ENCODE measurements around the gene MYH9.
A peak's percentile ranks its signal among the peaks of the same experiment; 100 is the strongest.
"Not testable (repeated sequence)": the region's sequence is repeated elsewhere in the genome, so short reads cannot be mapped to it uniquely, and the experiment has no call there.

Gene MYH9

DNA sequence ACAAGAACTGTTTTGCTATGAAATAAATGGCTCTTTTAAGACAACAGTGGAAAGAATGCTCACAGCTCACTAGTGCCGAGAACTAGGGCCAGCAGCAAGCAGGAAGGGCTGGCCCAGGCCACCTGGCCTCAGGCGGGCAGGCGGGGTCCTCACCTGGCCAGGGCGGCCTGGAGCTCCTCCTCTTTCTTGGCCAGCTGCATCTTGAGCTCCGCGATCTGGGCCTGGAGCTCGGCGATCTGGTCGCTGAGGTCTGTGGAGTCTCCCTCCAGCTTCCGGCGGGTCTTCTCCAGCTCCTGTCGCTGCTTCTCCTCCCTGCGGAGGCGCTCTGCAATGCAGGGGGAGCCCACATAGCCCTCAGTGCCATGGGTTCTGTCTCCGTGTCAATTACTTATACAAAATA is 91.1 kb downstream of the MYH9 start:
- no peak for DNase-seq (ENCODE audit: low read depth in 1 of 2, low spot score in 1 of 2)

DNA sequence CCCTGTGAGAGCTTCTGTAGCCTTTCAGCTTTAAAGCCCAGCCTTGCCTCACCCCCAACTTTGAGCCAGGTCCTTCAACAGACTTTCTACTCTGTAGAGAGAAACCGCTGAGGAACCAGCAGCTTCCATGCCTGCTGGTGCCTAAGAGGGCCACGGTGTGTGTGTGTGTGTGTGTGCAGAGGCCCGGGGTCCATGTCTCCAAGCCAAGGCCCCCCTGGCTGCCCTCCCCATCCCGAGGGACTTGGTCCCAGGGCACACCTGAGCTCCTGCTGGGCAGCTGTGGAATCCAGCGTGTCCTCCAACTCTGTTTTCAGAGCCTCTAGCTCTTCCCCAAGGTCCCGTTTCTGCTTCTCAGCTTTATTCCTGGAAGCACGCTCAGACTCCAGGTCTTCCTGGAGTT is 92.5 kb downstream of the MYH9 start:
- DNase-seq (ENCODE audit: low read depth in 1 of 2, low spot score in 1 of 2), result no peak

DNA sequence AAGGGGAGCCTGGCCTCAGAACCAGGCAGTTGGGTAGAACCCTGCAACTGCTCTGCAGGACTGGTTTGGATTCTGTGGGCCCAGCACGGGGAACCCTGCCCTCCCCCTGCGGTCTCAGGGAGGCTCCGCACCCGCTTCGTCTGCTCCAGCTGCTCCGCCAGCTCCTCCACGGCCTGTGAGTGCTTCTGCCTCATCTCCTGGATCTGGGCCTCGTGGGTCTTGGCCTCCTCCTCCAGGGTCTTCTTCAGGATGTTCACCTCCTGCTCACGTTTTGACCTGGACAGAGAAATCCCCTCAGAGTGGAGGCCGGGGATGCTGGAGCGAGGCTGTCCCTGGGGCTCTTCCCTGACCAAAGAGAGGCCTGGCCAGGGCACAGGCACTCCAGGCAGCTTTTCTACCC is 93.0 kb downstream of the MYH9 start:
- DNase-seq (ENCODE audit: low read depth in 1 of 2, low spot score in 1 of 2), result no peak

DNA sequence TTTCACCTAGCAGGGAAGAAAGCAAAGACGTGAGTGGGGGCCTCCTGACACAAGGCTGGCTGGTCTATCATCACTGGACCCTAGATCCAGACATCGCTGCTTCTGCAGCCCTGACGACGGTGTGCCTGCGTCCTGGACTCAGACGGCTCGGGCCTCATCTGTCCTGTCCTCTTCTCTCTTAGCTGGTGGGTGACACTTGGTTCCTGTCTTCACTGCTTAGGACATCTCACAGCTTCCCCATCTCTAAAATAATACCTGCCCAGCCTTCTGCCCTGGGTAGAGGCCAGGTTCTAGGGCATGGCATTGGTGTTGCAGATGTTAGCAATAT is 93.5 kb downstream of the MYH9 start:
- DNase-seq (ENCODE audit: low read depth in 1 of 2, low spot score in 1 of 2), result no peak

DNA sequence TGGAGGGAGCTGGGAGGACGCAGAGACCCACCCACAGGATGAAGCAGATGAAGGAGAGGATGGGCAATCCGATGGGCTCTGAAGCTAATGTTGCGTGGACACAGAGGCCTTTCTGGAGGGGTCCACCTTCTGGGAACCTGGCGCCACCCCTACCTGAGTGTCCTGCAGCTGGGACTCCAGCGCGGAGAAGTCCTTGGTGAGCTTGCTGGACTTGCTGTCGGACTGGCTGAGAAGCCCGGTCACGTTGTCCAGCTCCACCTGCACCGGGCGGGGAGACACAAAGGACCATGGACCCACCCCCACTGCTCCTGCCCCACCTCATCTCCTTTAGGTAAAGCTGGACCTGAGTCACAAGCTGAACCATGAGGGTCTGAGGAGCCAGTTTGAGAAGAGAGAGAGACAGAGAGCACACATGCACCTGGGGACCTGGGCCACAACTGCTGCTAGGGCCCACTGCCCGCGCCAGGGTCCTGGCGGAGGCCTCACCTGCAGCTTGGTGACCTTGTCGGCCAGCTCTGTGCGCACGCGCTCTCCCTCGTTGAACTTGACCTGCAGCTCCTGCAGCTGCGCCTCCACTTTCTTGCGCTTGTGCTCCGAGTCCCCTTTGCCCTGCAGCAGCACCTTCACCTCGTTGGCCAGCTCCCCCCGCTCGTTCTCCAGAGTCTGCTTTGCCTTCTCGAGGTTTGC is 94.0 kb downstream of the MYH9 start:
- DNase-seq (ENCODE audit: low read depth in 1 of 2, low spot score in 1 of 2), result no peak

DNA sequence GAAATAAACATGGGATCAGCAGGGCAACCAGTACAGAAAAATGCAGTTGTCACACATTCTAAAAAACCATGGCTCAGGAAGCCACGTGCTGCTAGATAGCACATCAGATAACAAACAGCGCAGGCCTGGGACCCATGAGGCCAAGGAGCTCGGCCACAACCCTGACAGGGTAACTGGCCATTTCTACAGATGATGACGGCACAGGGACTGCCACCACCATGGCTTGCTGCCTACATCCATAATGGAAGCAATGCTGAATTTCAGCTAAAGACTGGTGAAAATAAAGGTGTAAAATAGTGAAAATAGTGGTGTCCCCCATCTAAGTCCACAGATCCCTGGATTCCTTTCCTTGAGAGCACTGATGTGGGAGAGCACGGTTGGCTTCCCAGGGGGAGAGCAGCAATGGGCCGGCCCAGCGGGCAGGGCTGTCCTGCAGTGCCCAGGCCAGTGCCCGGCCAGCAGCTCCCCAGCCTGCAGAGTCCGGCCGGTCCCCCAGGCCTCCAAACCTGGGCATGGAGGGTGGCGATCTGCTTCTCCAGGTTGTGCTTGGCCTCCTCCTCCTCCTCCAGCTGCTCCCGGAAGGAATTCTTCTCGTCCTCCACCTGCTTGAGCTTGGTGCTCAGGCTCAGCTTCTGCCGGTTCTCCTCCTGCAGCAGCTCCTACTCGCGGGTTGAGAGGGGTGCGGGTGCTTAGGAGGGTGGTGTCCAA is 94.8 kb downstream of the MYH9 start:
- DNase-seq (ENCODE audit: low read depth in 1 of 2, low spot score in 1 of 2), result no peak

DNA sequence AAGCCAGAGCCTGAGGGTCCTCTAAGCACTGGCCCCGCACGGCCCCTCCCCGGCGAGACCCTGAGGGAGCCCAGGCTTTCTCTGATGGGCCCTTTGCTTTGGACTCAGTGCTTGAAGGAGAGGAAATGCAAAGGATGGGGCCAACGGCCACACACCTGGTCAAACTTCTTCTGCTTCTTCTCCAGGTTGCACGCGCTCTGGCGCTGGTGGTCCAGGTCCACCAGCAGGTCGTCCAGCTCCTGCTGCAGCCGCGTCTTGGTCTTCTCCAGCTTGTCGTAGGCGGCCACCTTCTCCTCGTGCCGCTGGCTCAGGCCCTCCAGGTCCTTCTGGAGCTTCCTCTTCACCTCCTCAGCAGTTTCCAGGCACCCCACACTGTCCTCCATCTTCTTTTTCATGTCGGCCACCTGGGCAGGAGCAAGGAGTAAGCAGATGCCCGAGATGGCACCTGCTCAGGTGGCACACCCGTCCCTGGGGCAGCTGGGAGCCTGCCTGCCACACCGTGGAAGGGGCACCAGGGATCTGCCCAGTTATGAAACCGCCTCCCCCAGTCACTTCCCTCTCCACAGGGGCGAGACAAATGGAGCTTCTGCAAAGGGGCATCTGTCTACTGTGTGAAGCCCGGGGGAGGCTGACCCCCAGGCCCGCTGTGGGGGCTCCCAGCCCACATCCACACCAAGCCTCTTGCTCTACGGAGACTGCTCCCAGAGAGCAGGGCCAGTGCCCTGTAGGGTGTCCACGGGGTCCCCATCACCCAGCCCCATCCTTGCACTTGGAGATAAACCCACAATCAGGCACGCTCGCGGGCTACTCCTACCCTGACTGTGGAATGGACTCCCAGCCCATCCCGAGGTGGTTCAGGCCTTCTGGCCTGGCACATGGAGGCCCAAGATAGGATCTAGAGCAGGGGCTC is 95.7 kb downstream of the MYH9 start:
- DNase-seq (ENCODE audit: low read depth in 1 of 2, low spot score in 1 of 2), result no peak

DNA sequence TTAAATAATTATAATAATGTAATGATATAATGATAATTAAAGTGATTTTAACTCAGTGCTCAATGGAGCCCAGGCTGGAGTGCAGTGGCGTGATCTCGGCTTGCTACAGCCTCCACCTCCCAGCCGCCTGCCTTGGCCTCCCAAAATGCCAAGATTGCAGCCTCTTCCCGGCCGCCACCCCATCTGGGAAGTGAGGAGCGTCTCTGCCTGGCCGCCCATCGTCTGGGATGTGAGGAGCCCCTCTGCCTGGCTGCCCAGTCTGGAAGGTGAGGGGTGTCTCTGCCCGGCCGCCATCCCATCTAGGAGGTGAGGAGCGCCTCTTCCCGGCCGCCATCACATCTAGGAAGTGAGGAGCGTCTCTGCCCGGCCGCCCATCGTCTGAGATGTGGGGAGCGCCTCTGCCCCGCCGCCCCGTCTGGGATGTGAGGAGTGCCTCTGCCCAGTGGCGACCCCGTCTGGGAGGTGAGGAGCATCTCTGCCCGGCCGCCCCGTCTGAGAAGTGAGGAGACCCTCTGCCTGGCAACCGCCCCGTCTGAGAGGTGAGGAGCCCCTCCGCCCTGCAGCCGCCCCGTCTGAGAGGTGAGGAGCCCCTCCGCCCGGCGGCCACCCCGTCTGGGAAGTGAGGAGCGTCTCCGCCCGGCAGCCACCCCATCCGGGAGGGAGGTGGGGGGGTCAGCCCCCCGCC is 97.2 kb downstream of the MYH9 start:
- DNase-seq (ENCODE audit: low read depth in 1 of 2, low spot score in 1 of 2), result not testable (repeated sequence)

DNA sequence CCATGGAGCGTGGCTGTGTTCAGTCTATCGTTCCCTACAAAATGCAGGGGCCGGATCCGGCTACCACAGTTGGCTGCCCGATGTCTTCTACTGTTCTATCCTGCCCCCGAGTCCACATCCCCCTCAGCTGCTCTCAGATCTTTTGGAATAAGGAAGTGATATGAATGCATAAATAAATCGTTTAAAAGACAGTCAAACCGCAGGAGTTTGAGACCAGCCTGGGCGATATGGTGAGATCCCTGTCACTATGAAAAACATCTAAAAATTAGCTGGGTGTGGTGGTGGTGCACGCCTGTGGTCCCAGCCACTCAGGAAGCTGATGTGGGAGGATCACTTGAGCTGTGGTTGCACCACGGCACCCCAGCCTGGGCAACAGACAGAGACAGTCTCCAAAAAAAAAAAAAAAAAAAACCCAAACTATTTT is 97.8 kb downstream of the MYH9 start:
- not testable (repeated sequence) for DNase-seq (ENCODE audit: low read depth in 1 of 2, low spot score in 1 of 2)

DNA sequence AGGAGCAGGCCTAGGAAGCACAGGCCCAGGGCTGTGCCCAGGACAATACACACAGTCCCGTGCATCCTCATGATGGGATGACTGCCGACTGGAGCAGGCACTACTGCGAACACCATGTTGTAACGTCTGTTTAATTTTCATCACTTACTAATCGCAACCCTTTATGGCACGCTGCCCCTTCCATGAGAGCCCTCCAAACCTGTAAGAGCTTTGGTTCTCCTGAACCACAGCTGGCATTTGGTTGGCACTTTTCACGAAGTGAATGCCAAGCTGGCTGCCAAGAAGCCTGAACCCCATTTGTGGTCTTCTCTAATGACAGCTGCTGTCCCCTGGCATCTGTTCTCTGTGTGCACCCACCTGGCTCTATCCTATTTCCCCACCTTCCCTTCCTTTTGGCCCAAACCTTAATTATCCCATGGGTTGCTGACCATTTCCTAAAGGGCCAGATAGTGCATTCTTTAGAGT is 98.3 kb downstream of the MYH9 start:
- DNase-seq (ENCODE audit: low read depth in 1 of 2, low spot score in 1 of 2), result no peak

DNA sequence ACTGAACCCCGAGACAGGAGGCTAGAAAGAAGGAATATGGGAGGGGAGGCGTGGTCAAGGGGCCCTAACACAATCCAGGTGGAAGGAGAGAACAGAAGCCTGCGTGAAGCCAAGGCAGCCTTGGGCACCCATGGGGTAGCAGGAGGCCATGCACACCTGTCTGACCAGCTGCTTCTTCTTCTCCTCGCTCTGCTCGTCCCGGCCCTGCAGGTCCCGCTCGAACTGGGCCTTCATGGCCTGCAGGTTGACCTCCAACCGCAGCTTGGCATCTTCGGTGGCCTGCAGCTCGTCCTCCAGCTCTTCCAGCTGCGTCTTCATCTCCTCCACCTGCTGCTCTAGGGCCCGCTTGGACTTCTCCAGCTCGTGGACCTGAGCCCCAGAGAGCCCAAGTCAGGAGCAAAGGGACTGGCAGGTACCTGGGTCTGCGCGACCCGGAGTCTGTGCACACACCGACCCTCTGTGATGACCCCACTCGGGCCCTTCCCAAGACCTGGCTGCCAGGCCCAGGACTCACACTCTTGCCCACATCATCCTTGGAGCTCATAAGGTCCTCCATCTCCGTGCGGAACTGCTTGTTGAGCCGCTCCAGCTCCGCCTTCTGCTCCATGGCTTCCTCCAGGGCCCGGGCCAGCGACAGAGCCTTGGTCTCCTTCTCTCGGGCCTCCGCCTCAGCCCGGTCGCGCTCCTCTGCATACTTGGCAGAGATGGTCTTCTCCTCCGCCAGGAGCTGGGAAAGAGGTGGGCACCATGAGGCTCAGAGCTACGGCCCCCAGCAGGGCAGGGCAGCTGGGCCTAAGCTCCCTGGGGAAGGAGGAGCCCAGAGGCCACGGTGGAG is 99.0 kb downstream of the MYH9 start:
- DNase-seq (ENCODE audit: low read depth in 1 of 2, low spot score in 1 of 2), result no peak

DNA sequence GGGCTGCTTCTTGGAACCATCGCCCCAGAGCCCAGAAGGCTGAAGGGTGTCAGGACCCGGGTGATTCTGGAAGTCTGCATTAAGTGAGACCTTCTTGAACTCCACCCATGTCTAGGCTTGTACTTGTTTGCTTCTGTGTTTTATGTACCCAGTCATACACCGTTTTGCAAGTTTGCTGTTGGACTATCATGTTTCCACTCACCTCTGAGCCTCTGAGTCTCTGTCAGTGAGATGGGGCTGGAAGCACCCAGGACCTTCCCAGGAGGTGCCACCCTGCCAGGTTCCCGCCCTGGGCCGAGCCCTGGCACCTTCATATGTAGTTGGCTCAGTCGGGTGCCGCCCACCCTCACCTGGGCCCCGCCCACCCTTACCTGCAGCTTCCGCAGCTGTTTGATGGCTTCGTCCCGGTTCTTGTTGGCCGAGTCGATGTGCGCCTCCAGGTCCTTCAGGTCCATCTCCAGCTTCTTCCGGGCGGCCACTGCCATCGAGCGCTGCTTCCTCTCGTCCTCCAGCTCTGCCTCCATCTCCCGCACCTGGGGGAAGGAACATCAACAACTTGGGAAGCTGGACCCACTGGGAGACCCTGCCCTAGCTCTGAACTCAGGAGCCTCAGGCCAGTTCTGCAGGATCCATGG is 99.8 kb downstream of the MYH9 start:
- no peak for DNase-seq (ENCODE audit: low read depth in 1 of 2, low spot score in 1 of 2)

DNA sequence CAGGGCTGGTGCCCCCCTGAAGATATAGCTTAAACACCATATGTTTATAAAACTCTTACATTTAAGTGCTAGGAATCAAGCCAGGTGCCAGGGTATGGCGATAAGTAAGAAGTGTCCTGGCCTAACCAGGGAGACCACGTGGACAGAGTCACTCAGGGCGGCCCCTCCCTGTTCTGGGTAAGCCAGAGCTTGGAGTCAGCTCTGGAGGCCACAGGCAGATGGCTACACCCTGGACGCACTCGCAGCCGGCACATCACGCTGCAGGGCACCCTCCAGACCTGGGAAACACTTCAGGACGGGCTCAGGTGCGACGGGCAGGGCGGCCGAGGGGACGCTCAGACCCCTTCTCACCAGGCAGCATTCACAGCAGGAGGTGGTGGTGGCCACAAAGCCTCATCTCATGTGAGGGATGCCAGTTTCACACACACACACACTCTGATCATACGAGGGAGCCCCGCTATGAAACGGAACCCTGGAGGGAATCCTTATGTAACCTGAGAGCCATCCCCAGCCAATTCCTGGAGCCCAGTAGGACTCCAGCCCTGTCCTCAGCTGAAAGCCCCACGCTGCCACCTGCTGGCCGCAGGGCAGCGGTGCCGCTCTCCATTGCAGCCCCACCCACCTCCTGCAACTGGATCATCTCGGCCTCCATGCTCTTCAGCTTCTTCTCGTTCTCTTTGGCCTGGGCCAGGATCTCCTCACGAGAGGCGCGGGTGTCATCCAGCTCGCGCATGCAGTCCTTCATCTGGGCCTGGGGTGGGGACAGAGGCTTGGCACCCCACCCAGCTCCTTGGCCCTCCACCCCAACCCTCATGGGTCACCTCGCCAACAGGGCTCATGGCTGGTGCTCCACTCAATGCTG is 101.4 kb downstream of the MYH9 start:
- DNase-seq (ENCODE audit: low read depth in 1 of 2, low spot score in 1 of 2), result peak in 1 of 2 donors; percentile 35

DNA sequence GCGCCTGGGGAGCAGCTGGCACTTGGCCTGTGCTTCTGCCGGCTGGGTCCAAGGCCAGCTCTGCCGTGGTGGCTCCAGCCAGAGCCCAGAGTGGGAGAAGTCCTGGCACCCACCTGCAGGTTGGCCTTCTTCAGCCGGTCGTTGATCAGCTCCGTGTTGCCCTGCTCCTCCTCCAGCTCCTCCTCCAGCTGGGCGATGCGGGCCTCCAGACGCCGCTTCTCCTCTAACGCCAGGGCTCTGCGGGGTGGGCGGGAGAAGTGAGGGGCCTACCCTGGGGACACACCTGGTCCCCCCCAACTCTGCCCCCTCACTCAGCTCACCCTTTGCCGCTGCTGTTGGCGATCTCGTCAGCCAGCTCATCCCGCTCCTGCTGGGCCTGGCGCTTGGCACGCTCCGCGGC is 102.2 kb downstream of the MYH9 start:
- no peak for DNase-seq (ENCODE audit: low read depth in 1 of 2, low spot score in 1 of 2)

DNA sequence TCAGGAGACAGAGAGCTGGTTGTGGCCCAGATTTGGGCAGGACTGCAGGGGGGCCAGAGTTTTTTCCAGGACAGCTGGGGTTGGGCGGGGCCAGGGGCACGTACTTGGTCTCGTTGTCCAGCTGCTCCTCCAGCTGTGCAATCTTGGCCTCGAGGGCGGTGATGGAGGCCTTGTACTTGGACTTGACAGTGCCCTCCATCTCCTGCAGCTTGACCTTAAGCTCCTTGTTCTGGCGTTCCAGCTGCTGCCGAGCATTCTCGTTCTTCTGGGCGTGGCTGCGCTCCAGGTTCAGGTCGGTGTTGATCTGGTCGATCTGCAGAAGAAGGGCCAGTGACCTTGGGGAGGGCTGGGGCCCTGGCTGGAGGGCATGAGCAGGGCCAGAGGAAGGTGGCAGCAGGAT is 102.8 kb downstream of the MYH9 start:
- DNase-seq (ENCODE audit: low read depth in 1 of 2, low spot score in 1 of 2), result no peak

DNA sequence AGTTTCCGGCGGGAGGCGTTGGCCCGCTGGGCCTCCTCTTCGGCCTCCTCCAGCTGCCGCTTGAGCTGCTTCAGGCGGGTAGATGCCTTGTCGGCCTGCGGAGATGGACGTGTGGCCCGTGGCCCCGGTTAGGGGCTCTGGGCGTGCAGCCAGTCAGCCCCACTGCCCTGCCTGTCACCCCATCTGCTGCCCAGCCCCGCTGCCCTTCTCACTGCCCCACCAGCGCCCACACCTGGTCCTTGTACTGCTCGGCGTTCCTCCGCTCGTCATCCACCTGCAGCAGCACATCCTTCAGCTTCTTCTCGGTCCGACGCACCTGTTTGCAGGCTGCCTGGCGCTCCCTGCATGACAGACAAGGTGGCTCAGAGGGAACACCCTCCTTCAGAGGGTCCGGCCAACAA is 103.6 kb downstream of the MYH9 start:
- no peak for DNase-seq (ENCODE audit: low read depth in 1 of 2, low spot score in 1 of 2)

DNA sequence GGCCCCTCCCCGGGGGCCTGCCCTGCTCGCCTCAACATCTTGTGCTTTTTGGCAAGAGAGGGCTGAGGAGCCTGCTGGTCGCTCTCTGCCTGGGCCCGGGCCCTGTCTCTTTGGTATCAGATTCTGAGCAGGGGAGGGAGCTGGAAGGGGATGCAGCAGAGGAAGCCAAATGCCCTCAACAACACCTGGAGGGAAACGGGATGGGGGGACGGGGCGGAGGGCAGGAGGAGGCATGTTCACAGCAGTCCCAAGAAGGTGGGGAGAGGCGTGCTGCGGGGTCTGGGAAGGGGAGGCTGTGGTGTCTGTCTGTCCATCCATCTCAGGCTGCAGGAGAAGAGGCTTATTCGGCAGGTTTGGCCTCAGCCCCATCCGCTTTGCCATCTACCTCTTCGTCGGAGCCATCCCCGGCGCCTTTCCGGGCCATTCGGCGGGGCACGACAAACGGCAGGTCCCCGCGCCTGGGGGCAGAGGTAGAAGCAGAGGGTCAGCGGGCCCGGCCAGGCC is 105.4 kb downstream of the MYH9 start:
- no peak for DNase-seq (ENCODE audit: low read depth in 1 of 2, low spot score in 1 of 2)

DNA sequence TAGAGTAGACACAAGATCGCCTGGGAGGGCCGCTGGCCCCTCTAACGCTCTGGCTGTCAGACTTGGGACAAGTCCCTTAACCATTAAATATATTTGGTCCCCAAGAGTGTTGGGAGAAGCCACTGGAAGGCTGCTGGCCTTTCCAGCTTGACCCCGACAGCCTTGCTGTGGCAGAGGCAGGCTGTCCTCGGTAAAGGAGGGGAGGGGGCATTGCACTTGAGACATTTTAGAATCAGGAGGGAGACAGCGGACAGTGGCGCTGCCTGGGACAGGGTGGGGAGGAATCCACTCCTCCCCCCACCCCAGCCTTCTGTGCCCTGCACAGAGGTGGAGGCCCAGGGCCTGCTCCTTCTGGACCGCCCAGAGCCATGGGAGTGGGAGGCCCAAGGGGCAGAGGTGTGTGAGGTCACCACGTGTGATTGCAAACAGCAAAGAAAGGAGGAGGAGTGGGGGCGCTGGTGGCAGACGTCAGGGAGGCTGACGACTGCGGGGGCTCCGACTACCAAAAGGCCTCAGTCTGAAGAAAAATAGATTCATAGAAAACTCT is 105.9 kb downstream of the MYH9 start:
- DNase-seq (ENCODE audit: low read depth in 1 of 2, low spot score in 1 of 2), result no peak

DNA sequence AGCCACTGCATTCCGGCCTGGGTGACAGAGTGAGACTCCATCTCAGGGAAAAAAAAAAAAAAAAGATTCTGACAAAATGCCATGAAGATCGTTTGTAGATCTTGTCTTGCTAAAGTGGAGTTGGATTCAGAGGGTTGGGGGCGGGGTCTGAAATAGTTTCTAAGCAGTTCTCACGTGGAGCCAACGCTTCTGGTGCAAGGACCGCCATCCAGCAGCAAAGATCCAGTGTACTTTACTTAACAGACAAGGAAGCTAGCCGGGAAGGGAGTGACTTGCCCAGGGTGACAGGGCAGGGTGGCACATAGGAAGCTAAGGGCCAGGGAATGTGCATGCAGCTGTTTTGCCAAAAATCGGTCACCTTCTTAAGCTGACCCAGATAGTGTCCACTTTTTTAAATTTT is 107.4 kb downstream of the MYH9 start:
- DNase-seq (ENCODE audit: low read depth in 1 of 2, low spot score in 1 of 2), result no peak
